PFSK-1 (cell line): ENCODE measurements around the gene SEC31A.

Experiments
- POLR2AphosphoS5 ChIP-seq: IDR thresholded peaks from 2 replicates; pipeline ENCODE4 v1.6.1; 2012; ENCODE audit warnings: low read depth, mild to moderate bottlenecking, control low read depth, low read length, moderate library complexity
- TF ChIP-seq, protein P1 (sequence below), 2 experiments: IDR thresholded peaks; 2 replicates each; pipeline versions ENCODE4 v1.6.1 to v1.8.0; 2011 to 2012; ENCODE audit warnings: low read depth in 2 of 2, low read length in 2 of 2, control low read depth in 1 of 2, inconsistent platforms in 1 of 2, mild to moderate bottlenecking in 1 of 2, moderate library complexity in 1 of 2; ENCODE audit not compliant: insufficient read depth in 1 of 2

GRCh38 chr4:82896755-82897154, 5.8 kb upstream of the SEC31A start:
- TF ChIP-seq POLR2AphosphoS5 = no peak
- TF ChIP-seq, protein P1, sequence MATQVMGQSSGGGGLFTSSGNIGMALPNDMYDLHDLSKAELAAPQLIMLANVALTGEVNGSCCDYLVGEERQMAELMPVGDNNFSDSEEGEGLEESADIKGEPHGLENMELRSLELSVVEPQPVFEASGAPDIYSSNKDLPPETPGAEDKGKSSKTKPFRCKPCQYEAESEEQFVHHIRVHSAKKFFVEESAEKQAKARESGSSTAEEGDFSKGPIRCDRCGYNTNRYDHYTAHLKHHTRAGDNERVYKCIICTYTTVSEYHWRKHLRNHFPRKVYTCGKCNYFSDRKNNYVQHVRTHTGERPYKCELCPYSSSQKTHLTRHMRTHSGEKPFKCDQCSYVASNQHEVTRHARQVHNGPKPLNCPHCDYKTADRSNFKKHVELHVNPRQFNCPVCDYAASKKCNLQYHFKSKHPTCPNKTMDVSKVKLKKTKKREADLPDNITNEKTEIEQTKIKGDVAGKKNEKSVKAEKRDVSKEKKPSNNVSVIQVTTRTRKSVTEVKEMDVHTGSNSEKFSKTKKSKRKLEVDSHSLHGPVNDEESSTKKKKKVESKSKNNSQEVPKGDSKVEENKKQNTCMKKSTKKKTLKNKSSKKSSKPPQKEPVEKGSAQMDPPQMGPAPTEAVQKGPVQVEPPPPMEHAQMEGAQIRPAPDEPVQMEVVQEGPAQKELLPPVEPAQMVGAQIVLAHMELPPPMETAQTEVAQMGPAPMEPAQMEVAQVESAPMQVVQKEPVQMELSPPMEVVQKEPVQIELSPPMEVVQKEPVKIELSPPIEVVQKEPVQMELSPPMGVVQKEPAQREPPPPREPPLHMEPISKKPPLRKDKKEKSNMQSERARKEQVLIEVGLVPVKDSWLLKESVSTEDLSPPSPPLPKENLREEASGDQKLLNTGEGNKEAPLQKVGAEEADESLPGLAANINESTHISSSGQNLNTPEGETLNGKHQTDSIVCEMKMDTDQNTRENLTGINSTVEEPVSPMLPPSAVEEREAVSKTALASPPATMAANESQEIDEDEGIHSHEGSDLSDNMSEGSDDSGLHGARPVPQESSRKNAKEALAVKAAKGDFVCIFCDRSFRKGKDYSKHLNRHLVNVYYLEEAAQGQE (IDR thresholded peaks at IDR 0.05; ENCODE audit: insufficient read depth in 1 of 2, low read depth in 2 of 2, low read length in 2 of 2) = no peak
